Panc1 (cell line): ENCODE measurements around the gene CDH23. TPM values are rescaled to one million over a fixed set of nuclear protein-coding genes. Genes with fewer than 3 reads are reported as not detected.

Experiments
- ATAC-seq: fragments of 200-7000 bp; cut with Tn5 transposase; 2 replicates; pipeline ENCODE4 v1.9.1; 2020; ENCODE audit warnings: mild to moderate bottlenecking, moderate library complexity
- BruUV-seq: library from RNA; stranded (reverse); fragments of 400-500 nt; replicated peaks from 2 replicates; lab custom pipeline; 2021; lab: Mats Ljungman, UMichigan
- CTCF ChIA-PET: fragments of 300-600 bp; sonication (Branson Sonifier 250); formaldehyde crosslinking; loops from one replicate; lab custom pipeline; 2022; ENCODE audit warnings: antibody characterized with exemption; lab: Charles Lee
- POLR2A ChIA-PET: fragments of 300-600 bp; sonication (Branson Sonifier 250); formaldehyde crosslinking; loops from one replicate; lab custom pipeline; 2022; ENCODE audit warnings: antibody characterized with exemption; lab: Charles Lee
- DNase-seq: peaks from one replicate; pipeline ENCODE4 v3.0.0-alpha.2; 2010; ENCODE audit warnings: low read depth, low spot score
- H3K27ac ChIP-seq: 2 replicates; pipeline ENCODE4 v1.5.1; 2011; ENCODE audit warnings: mild to moderate bottlenecking, low read length, inconsistent platforms
- H3K27me3 ChIP-seq: fragments of 200-500 bp; sonication (Bioruptor generic); 2 replicates; pipeline ENCODE4 v1.6.0; 2014; ENCODE audit warnings: low read length, inconsistent platforms; ENCODE audit not compliant: control insufficient read depth, insufficient read depth
- H3K36me3 ChIP-seq: fragments of 200-500 bp; sonication (Bioruptor generic); 2 replicates; pipeline ENCODE4 v1.5.1; 2014; ENCODE audit warnings: inconsistent platforms, mild to moderate bottlenecking, low read length, moderate library complexity; ENCODE audit not compliant: control insufficient read depth, insufficient read depth
- H3K4me1 ChIP-seq: 2 replicates; pipeline ENCODE4 v1.5.1; 2011; ENCODE audit warnings: inconsistent platforms, mild to moderate bottlenecking, low read length, moderate library complexity; ENCODE audit not compliant: control insufficient read depth, insufficient read depth
- H3K4me3 ChIP-seq, 2 experiments: 2 replicates each; pipeline ENCODE4 v1.5.1; 2011 to 2012; ENCODE audit warnings: low read depth in 2 of 2, low read length in 2 of 2, mild to moderate bottlenecking in 2 of 2, inconsistent platforms in 1 of 2, moderate library complexity in 1 of 2
- H3K9me3 ChIP-seq: fragments of 200-500 bp; sonication (Bioruptor generic); 2 replicates; pipeline ENCODE4 v1.5.1; 2014; ENCODE audit warnings: low read depth, mild to moderate bottlenecking, inconsistent platforms, low read length, moderate library complexity; ENCODE audit not compliant: control insufficient read depth, insufficient read depth
- CTCF ChIP-seq: fragments of 450-650 bp; IDR thresholded peaks from 2 replicates; pipeline ENCODE4 v1.5.1; 2017; ENCODE audit warnings: mild to moderate bottlenecking
- POLR2AphosphoS5 ChIP-seq: IDR thresholded peaks from 2 replicates; pipeline ENCODE4 v1.6.1; 2012; ENCODE audit warnings: mild to moderate bottlenecking, low read depth, low read length, moderate library complexity
- SIN3A ChIP-seq: IDR thresholded peaks from 2 replicates; pipeline ENCODE4 v1.6.1; 2012; ENCODE audit warnings: low read depth, mild to moderate bottlenecking, low read length, moderate library complexity, borderline replicate concordance; ENCODE audit not compliant: insufficient read depth
- TCF7L2 ChIP-seq: IDR thresholded peaks from 2 replicates; pipeline ENCODE4 v1.6.1; 2011; ENCODE audit warnings: mild to moderate bottlenecking, low read depth, low read length, inconsistent platforms
- in situ Hi-C: cut with HindIII; loops from 2 replicates; pipeline ENCODE4 v1.10.0; 2016; ENCODE audit warnings: low sequenced_read_pairs, low pct_unique_long_range_greater_than_20kb
- intact Hi-C: fragments of 100-400 bp; cut with micrococcal nuclease; formaldehyde crosslinking; loops from one replicate; pipeline ENCODE4 v1.10.0; 2022; ENCODE audit not compliant: unreplicated experiment
- total RNA-seq: library from RNA; stranded (reverse); gene quantifications from one replicate; pipeline ENCODE4 v1.2.1, GENCODE V29; 2021; ENCODE audit not compliant: unreplicated experiment
- TF ChIP-seq, protein P1 (sequence below), 2 experiments: IDR thresholded peaks; 2 replicates each; pipeline ENCODE4 v1.6.1; 2011 to 2012; ENCODE audit warnings: low read depth in 2 of 2, control low read depth in 1 of 2, low read length in 1 of 2, mild to moderate bottlenecking in 1 of 2, moderate library complexity in 1 of 2; ENCODE audit not compliant: insufficient read depth in 1 of 2

Gene CDH23
- total RNA-seq, 1 experiment from 2014 or later, result 2.7 TPM

DNA sequence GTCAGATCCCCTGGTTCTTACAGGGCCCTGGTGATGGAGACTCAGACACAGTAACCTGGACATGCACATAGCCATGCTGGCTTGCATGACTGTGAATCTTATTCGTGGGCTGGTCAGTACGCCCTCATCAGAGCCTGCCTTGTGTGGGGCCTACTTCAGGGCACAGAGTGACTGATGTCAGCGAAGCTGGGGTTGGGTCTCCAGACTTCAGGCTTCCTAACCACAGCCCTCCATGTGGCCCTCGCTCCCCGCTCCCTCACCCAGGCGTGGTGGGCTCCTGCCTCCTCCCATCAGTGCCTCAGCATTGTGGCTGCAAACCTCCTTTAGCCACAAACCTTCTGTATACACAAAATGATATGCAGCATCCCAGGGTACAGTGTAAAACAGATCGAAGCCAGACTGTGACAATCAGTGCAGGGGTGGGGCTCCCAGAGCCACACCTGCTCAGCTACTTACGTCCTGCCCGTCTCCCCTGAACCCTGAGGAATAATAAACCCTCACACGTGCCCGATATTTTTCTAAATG is 329.9 kb downstream of the CDH23 start:
- intact Hi-C loops, result no loop called here
- BruUV-seq, result no TSS peak
- in situ Hi-C loops, result no loop called here
- no peak overlapping the region for H3K27ac ChIP-seq
- TF ChIP-seq CTCF (no peak), POLR2AphosphoS5 (no peak), SIN3A (no peak), TCF7L2 (no peak)
- TF ChIP-seq, protein P1, sequence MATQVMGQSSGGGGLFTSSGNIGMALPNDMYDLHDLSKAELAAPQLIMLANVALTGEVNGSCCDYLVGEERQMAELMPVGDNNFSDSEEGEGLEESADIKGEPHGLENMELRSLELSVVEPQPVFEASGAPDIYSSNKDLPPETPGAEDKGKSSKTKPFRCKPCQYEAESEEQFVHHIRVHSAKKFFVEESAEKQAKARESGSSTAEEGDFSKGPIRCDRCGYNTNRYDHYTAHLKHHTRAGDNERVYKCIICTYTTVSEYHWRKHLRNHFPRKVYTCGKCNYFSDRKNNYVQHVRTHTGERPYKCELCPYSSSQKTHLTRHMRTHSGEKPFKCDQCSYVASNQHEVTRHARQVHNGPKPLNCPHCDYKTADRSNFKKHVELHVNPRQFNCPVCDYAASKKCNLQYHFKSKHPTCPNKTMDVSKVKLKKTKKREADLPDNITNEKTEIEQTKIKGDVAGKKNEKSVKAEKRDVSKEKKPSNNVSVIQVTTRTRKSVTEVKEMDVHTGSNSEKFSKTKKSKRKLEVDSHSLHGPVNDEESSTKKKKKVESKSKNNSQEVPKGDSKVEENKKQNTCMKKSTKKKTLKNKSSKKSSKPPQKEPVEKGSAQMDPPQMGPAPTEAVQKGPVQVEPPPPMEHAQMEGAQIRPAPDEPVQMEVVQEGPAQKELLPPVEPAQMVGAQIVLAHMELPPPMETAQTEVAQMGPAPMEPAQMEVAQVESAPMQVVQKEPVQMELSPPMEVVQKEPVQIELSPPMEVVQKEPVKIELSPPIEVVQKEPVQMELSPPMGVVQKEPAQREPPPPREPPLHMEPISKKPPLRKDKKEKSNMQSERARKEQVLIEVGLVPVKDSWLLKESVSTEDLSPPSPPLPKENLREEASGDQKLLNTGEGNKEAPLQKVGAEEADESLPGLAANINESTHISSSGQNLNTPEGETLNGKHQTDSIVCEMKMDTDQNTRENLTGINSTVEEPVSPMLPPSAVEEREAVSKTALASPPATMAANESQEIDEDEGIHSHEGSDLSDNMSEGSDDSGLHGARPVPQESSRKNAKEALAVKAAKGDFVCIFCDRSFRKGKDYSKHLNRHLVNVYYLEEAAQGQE (IDR thresholded peaks at IDR 0.05; ENCODE audit: insufficient read depth in 1 of 2, low read depth in 2 of 2, low read length in 1 of 2), result no peak
- CTCF ChIA-PET, result no interaction called here
- no peaks in the 10 kb centered on the region for H3K27me3 ChIP-seq
- H3K9me3 ChIP-seq, result no peaks in the 10 kb centered on the region
- DNase-seq (no peak), ATAC-seq (peak; percentile 44)
- POLR2A ChIA-PET, result no interaction called here
- H3K36me3 ChIP-seq, result no peaks in the 10 kb centered on the region
- H3K4me1 ChIP-seq, result peaks cover 10% of the 10 kb centered on the region; the same call in 1 of the 2 replicates
- no peak overlapping the region for H3K4me3 ChIP-seq

- Histone ChIP-seq H3K4me3 (no peak overlapping the region), H3K27me3 (no peaks in the 10 kb centered on the region), H3K36me3 (no peaks in the 10 kb centered on the region), H3K27ac (no peak overlapping the region), H3K9me3 (no peaks in the 10 kb centered on the region), H3K4me1 (peaks cover 10% of the 10 kb centered on the region; the same call in 1 of the 2 replicates)
- no TSS peak for BruUV-seq
- ATAC-seq (no peak), DNase-seq (no peak)
- intact Hi-C loops (no loop called here), in situ Hi-C loops (no loop called here)
- ChIA-PET POLR2A (no interaction called here), CTCF (no interaction called here)
- TF ChIP-seq POLR2AphosphoS5, result no peak
- TF ChIP-seq, protein P1 (IDR thresholded peaks at IDR 0.05; ENCODE audit: insufficient read depth in 1 of 2, low read depth in 2 of 2, low read length in 1 of 2), result no peak
- TF ChIP-seq CTCF, result no peak
- TF ChIP-seq TCF7L2, result no peak
- TF ChIP-seq SIN3A, result no peak
These were observed 330.5 kb downstream of the CDH23 start for GRCh38 chr10:71727105-71727737.
